Embryonic facial prominence (tissue), 1 donor: ENCODE results near the gene FGGY.
"Not testable (repeated sequence)": the region's sequence is repeated elsewhere in the genome, so short reads cannot be mapped to it uniquely, and the experiment has no call there.

ENCODE experiments used
- DNase-seq: peaks from one replicate; pipeline ENCODE4 v3.0.0-alpha.2; 2016; ENCODE audit errors: extremely low spot score

Gene FGGY

DNA sequence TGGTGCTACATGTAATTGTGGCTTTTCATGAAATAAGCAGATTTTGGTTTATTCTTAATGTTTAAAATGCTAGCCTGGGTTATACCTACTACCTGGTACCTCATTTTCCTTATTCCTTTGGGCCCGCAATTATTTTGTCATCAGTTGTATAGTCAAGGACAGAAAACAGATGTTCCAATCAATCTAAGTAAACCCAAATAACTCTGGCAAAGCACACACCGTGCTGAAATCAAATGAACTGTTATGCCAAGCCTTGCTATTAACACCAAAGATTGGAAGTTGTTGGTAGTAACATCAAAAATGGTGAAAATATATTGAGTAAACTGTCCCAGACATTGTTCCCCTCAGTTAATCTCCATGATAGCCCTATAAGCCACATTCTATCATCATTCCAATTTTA lies 248.9 kb downstream of the FGGY start:
- no peak for DNase-seq

- DNase-seq = no peak
Measured at GRCh38 chr1:59549066-59549837, 252.4 kb downstream of the FGGY start.

GRCh38 chr1:59549903-59550302 lies 253.0 kb downstream of the FGGY start:
- no peak for DNase-seq

DNA sequence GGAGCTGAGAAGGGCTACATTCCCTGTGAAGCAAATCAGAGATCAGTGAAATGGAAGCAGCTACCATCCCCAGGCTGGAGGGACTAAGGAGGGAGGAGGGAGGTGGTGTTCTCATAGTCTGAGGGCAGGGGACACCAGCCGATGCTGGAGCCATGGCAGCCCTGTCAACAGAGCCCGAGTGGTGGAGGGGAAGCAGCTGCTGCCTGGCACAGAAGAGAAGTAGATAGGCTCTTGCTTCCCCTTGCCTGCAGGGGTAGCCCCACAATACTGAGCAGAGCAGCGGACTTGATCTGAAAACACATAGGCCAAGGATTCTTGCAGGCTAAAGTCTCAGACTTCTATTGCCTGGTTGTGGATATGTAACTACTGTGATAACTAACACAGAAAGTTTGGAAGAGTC lies 255.1 kb downstream of the FGGY start:
- no peak for DNase-seq

GRCh38 chr1:59553371-59553770 lies 256.5 kb downstream of the FGGY start:
- DNase-seq = no peak

DNA sequence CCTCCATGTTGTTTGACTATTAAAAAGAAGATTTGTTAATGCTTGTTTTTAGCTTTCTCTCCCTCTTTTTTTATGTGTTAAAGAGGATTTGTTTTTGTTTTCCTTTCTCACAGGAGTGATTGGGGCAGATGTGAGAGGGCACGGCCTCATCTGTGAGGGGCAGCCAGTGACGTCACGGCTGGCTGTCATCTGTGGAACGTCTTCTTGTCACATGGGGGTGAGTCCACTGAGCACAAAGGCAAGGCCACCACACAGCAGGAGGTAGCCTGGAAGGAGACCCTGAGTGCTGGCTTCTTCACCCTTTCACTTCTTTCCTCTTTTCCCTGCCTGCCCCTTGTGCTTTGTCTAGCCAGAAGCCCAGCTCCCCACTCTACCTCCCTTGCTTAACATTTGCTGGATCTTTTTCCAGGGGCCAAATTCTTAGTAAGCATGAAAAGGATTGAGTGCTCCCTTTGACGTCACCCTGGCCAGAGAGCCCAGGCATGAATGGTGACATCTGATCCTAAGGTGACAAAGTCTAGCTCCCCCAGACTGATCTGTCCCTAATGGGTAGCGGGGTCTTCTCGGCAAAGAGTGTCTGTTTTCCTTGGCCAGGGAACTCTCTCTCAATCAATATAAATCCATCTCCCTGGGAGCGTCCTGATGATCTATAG lies 257.2 kb downstream of the FGGY start:
- DNase-seq = no peak

DNA sequence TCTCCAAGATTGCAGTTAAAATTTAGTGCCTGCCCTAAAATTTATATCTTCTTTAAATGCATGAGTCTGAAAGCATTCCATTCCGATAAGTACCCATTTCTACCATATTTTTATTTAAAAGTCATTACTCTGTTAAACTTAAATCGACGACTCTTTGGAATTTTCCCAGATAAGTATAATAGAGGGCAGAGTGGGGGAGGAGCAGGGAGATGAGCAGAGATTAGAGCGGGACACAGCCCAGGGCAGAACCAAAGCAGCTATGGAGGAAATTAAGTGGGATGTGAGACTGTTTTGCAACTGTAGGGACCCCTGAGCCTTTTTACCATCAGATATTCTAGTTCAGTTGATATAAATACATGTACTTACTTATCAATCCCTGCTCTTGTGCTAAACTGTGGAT lies 257.9 kb downstream of the FGGY start:
- DNase-seq = no peak

GRCh38 chr1:59556398-59556797 lies 259.5 kb downstream of the FGGY start:
- DNase-seq = no peak

GRCh38 chr1:59556802-59557548 lies 260.1 kb downstream of the FGGY start:
- no peak for DNase-seq

DNA sequence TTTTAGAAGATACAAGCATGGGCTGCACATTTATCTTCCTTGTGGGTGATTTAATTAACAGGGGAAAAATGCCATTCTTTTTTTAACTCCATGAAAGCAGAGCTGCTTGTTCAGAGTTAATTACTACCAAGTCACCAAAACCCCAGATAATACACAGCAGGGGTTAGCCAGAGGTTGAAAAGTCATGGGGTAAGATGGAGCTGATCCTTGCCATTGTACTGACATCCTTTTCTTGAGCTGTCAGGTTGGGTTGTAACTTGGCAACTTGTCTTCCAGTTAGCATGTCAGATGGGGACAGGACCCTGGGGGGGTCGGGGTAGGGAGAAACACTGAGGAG lies 260.6 kb downstream of the FGGY start:
- no peak for DNase-seq

DNA sequence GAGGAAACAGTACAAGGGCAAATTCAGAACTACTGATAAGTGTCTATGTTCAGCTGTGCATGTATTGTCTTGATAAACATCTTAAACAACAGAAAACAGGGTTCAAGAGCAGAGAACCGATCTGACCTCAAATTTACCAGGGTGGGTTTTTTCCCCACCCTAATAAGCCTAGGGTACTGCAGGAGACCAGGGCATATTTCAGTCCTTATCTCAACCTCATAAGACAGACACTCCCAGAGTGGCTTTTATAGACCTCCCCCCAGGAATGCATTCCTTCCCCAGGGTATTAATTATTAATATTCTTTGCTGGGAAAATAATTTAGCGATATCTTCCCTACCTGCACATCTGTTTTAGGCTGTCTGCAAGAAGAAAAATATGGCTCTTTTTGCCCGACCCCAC lies 261.7 kb downstream of the FGGY start:
- not testable (repeated sequence) for DNase-seq

DNA sequence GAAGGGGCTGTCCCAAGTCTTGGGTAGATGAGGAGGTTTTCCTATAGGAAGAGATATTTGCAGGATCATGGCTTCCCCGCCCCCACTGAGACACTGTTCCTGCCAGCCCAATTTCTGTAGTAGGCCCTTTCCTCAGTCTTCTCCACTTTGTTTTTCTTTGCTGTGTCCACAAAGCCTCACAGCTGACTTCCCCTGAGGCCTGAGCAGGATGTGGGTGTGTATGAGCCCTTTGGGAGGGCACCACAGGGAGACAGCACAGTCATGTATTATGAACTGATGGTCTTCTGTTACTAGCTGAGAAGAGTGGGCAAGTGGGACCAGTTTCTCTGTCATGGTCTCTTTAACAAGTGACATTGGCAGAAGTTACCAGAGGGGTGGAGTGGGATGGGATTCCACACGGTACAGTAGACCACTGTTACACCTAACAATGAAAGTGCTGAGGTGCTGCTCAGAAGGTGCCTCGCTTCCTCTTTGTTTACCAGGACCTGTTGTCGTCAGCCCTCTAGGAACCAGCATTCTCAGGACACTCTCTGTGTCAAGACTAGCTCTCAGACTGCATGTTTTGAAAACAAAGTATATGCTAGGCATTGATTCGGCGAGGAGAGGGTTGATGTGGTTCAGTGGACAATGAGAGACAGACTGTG lies 264.0 kb downstream of the FGGY start:
- DNase-seq = no peak

DNA sequence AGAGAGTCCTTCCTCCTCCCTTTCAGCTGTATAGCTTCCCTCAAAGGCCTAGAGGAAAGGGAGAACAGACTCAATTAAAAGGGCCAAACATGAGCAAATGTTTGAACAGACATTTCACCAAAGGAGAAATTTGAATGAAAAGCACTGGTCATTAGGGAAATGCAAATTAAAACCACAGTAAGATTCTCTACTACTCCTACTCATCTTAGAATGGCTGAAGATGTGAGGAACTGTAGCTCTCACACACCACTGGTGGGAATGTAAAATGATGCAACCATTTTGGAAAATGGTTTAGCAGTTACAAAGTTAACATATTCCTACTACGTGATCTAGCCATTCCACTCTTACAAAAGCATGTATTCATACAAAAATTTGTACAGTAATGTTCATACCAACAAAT lies 264.9 kb downstream of the FGGY start:
- DNase-seq = no peak

DNA sequence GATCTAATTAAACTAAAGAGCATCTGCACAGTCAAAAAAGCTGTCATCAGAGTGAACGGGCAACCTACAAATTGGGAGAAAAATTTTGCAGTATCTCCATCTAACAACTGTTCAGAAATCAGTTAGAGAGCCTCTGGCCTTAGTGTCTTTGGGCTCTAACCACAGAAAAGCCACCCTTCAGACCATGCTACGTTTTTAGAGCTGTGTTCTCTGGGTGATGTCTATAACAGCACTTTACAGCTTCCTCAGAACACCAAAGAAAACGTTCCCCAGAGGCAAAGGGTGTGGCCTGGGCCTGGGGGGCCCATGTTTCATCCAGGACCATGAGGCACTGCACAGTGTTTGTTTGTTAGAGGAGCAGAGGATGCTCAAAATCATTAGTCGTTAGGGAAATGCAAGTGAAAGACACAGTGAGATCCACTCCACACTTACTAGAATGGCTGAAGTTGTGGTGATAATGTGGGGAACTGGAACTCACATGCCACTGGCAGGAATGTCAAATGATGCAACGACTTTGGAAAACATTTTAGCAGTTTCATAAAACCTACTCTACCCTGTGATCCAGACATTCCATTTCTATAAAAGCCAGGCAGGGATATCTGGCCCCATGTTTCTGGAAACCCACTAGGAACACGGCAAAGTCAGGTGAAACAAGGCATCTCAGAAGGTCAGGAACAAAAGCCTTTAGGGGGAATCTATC lies 267.4 kb downstream of the FGGY start:
- no peak for DNase-seq

GRCh38 chr1:59565611-59566410 lies 268.9 kb downstream of the FGGY start:
- DNase-seq = no peak

DNA sequence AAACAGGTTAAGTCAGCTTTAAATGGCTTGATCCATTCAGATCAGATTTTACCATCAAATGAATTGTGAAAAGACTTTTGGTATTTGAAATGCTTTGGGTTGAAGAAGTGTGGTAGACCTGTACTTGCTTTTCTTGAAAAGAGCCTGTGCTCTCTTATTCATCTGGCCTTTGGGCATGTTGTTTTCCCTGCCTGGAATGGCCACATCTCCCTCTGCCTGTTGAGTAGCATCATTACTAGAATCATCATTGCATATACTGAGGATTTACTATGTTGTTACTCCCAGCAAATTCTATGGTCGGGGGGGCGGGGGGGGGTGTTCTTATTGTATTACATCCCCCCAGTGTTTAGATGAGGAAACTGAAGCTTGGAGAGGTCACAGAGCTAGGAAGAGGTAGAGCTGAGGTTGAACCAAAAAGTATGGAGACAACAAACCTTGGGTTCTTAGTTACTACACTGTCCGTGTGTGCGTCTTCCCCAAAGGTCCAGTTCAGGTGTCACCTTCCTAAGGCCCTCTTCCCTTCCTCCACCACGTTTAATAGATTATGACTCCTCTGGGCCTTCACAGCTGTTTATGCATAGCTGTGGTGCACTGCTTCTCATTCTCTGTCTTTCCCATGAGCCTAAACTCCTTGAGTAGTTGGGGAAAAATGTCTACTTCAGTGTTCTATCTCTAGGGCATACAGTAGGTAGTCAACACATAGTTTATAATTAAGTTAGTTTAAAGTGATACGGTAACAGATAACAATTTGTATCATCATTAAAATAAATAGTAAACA lies 271.5 kb downstream of the FGGY start:
- DNase-seq = no peak

GRCh38 chr1:59569198-59569597 lies 272.3 kb downstream of the FGGY start:
- DNase-seq = no peak

DNA sequence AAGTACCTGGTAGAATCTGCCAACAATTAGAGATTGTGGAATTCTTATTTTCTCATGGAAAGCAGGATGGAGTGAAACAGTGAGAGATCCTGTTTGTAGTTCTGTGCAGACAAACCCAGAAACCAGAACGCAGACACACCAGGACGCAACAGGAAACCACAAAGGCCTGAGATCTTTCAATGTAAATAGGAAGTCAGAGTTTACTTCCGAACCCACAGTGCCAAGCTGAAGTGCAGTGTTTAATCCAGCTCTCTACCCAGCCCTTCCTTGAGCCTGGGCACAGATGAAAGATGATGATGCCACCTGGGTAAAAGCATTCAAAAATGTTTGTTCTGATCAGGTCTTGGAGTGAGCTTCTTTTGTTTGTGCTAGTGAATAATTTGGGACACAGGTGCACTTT lies 273.6 kb downstream of the FGGY start:
- no peak for DNase-seq

DNA sequence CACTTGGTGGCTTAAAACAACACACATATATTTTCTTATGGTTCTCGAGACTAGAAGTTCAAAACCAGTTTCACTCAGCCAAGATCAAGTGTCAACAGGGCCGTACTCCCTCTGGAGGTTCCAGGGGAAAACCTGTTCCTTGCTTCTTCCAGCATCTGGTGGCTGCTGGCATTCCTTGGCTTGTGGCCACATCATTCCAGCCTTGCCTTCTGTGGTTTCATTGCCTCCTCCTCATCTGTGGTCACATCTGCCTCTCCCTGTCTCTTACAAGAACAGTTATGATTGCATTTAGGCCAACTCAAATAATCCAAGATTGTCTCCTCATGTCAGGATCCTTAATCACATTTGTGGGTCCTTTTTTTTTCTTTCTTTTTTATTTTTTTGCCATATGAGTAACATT lies 277.2 kb downstream of the FGGY start:
- no peak for DNase-seq

- no peak for DNase-seq
Measured at GRCh38 chr1:59577774-59578173, 280.9 kb downstream of the FGGY start.
